Neural crest cell (in vitro differentiated cells): ENCODE results near the gene OR52E6. TPM values are rescaled to one million over a fixed set of nuclear protein-coding genes. Genes with fewer than 3 reads are reported as not detected.

Experiments used
- DNase-seq: peaks from one replicate; pipeline ENCODE4 v3.0.0; 2021; ENCODE audit warnings: low read depth, mixed read lengths, low spot score
- H3K27ac Mint-ChIP-seq: one replicate; pipeline ENCODE4 v1.8.0; 2021; ENCODE audit warnings: mild to moderate bottlenecking, mixed read lengths; ENCODE audit not compliant: unreplicated experiment
- H3K27me3 Mint-ChIP-seq: 2 replicates; pipeline ENCODE4 v1.8.0; 2021; ENCODE audit warnings: low read depth, mild to moderate bottlenecking, mixed read lengths
- H3K36me3 Mint-ChIP-seq: 2 replicates; pipeline ENCODE4 v1.8.0; 2021; ENCODE audit warnings: low read depth, mild to moderate bottlenecking, mixed read lengths
- H3K4me1 Mint-ChIP-seq: 2 replicates; pipeline ENCODE4 v1.8.0; 2021; ENCODE audit warnings: mixed read lengths
- H3K4me3 Mint-ChIP-seq: one replicate; pipeline ENCODE4 v1.8.0; 2021; ENCODE audit warnings: mild to moderate bottlenecking, mixed read lengths
- H3K9me3 Mint-ChIP-seq: 2 replicates; pipeline ENCODE4 v1.8.0; 2021; ENCODE audit warnings: mixed read lengths
- CTCF ChIP-seq: fragments of 200-600 bp; sonication (generic); conservative IDR thresholded peaks from 2 replicates; pipeline ENCODE4 v1.5.0; 2021; ENCODE audit warnings: antibody characterized with exemption, mild to moderate bottlenecking
- total RNA-seq: library from RNA; stranded (reverse); gene quantifications from 2 replicates; pipeline ENCODE4 v1.2.1, GENCODE V29; 2021

Gene OR52E6
- total RNA-seq, 1 donor from 2014 or later = not detected

GRCh38 chr11:5803982-5804381 is 37.7 kb downstream of the OR52E6 start:
- Mint-ChIP-seq H3K9me3 (peaks cover 10% of the 10 kb centered on the region), H3K27me3 (peaks cover 25% of the 10 kb centered on the region), H3K36me3 (no peaks in the 10 kb centered on the region), H3K27ac (no peak overlapping the region), H3K4me3 (no peak overlapping the region), H3K4me1 (no peaks in the 10 kb centered on the region)
- TF ChIP-seq CTCF = no peak
- no peak for DNase-seq

GRCh38 chr11:5796541-5796940 is 45.2 kb downstream of the OR52E6 start:
- Mint-ChIP-seq H3K9me3 (no peaks in the 10 kb centered on the region), H3K36me3 (no peaks in the 10 kb centered on the region), H3K27me3 (peaks cover 18% of the 10 kb centered on the region), H3K4me1 (no peaks in the 10 kb centered on the region), H3K4me3 (no peak overlapping the region), H3K27ac (no peak overlapping the region)
- DNase-seq = no peak
- no peak for TF ChIP-seq CTCF

- H3K4me3 Mint-ChIP-seq = no peak within 1 kb of the TSS
- H3K27ac Mint-ChIP-seq = no peak within 1 kb of the TSS
- no peak for DNase-seq
- H3K27me3 Mint-ChIP-seq = peaks cover 13% of the 10 kb centered on the region
- H3K36me3 Mint-ChIP-seq = no peaks in the 10 kb centered on the region
- TF ChIP-seq CTCF = no peak
- H3K9me3 Mint-ChIP-seq = no peaks in the 10 kb centered on the region
- H3K4me1 Mint-ChIP-seq = no peaks in the 10 kb centered on the region
Measured at GRCh38 chr11:5791165-5791564, 50.5 kb downstream of the OR52E6 start, which contains the start of gene OR52N1. Gene OR52N1, minus strand, starts transcription at chr11:5791265. Its CDS starts 2,449 bp downstream, at chr11:5788816.

Other genes with a start within 250 kb of the OR52E6 start
- 11.8 and 13.7 TPM in 2 replicates for gene TRIM6, start 245.3 kb downstream of the OR52E6 start, total RNA-seq
- gene TRIM34, start 216.9 kb downstream of the OR52E6 start, total RNA-seq = 1.1 TPM in 1 of 2 replicates, not detected in the other
- 32.7 and 34.0 TPM in 2 replicates for gene TRIM5, start 156.8 kb downstream of the OR52E6 start, total RNA-seq
- 2.2 and 3.1 TPM in 2 replicates for gene TRIM22, start 152.1 kb downstream of the OR52E6 start, total RNA-seq
- gene OR56B1, start 105.4 kb downstream of the OR52E6 start, total RNA-seq = not detected in 2 replicates
- gene OR52N4, start 87.7 kb downstream of the OR52E6 start, total RNA-seq = not detected in 2 replicates
- not detected in 2 replicates for gene OR52N5, start 58.5 kb downstream of the OR52E6 start, total RNA-seq
- gene OR52N1, start 50.6 kb downstream of the OR52E6 start, total RNA-seq = not detected in 2 replicates
- not detected in 2 replicates for gene OR52N2, start 33.0 kb downstream of the OR52E6 start, total RNA-seq
- not detected in 2 replicates for gene OR52E8, start 15.8 kb upstream of the OR52E6 start, total RNA-seq
- not detected in 2 replicates for gene OR52E4, start 38.7 kb upstream of the OR52E6 start, total RNA-seq
- not detected in 2 replicates for gene OR52E5, start 51.3 kb upstream of the OR52E6 start, total RNA-seq
- gene OR56A3, start 100.4 kb upstream of the OR52E6 start, total RNA-seq = not detected in 2 replicates
- not detected in 2 replicates for gene OR56A5, start 126.6 kb upstream of the OR52E6 start, total RNA-seq
- 0.30 TPM in 1 of 2 replicates, not detected in the other for gene OR52L1, start 145.1 kb upstream of the OR52E6 start, total RNA-seq
- gene OR56A4, start 165.0 kb upstream of the OR52E6 start, total RNA-seq = 0.25 and 0.26 TPM in 2 replicates
- 0.14 and 0.16 TPM in 2 replicates for gene OR56A1, start 188.9 kb upstream of the OR52E6 start, total RNA-seq